Activated B cell treated with CpG ODN at 0.5 μM for 24 hours (primary cell): ENCODE results near the gene PLAC1. TPM values are rescaled to one million over a fixed set of nuclear protein-coding genes. Genes with fewer than 3 reads are reported as not detected.

Experiments
- ATAC-seq: fragments of 200-7000 bp; cut with Tn5 transposase; one replicate; pipeline ENCODE4 v1.10.0; 2021; ENCODE audit warnings: low read depth, mild to moderate bottlenecking, moderate library complexity
- CTCF ChIA-PET: fragments of 350-600 bp; sonication (Branson Sonifier 250); formaldehyde crosslinking; loops from one replicate; lab custom pipeline; 2021; ENCODE audit warnings: antibody characterized with exemption; lab: Charles Lee
- POLR2A ChIA-PET: fragments of 350-600 bp; sonication (Branson Sonifier 250); formaldehyde crosslinking; loops from one replicate; lab custom pipeline; 2021; ENCODE audit warnings: antibody characterized with exemption; lab: Charles Lee
- DNase-seq: peaks from one replicate; pipeline ENCODE4 v3.0.0; 2022
- H3K27ac Mint-ChIP-seq: one replicate; pipeline ENCODE4 v1.8.0; 2020; ENCODE audit warnings: mixed read lengths
- H3K27me3 Mint-ChIP-seq: one replicate; pipeline ENCODE4 v1.8.0; 2021; ENCODE audit warnings: mixed read lengths
- H3K36me3 Mint-ChIP-seq: one replicate; pipeline ENCODE4 v1.8.0; 2021; ENCODE audit warnings: low read depth, mixed read lengths
- H3K4me1 Mint-ChIP-seq: one replicate; pipeline ENCODE4 v1.8.0; 2021; ENCODE audit warnings: mixed read lengths
- H3K4me3 Mint-ChIP-seq: one replicate; pipeline ENCODE4 v1.8.0; 2020; ENCODE audit warnings: mild to moderate bottlenecking, mixed read lengths
- H3K9me3 Mint-ChIP-seq: one replicate; pipeline ENCODE4 v1.8.0; 2020; ENCODE audit warnings: mixed read lengths
- CTCF ChIP-seq: fragments of 200-600 bp; IDR thresholded peaks from one replicate; pipeline ENCODE4 v1.8.0; 2022; ENCODE audit warnings: antibody characterized with exemption, mild to moderate bottlenecking
- intact Hi-C: fragments of 100-400 bp; cut with micrococcal nuclease; formaldehyde crosslinking; loops from one replicate; pipeline ENCODE4 v1.15.1; 2024
- total RNA-seq: library from RNA; stranded (reverse); gene quantifications from 2 replicates; pipeline ENCODE4 v1.2.3, GENCODE V29; 2022

The PLAC1 gene
- total RNA-seq, 1 donor from 2014 or later = not detected

GRCh38 chrX:134628663-134629062 is 29.6 kb downstream of the PLAC1 start:
- no peaks in the 10 kb centered on the region for H3K4me1 Mint-ChIP-seq
- H3K36me3 Mint-ChIP-seq = no peaks in the 10 kb centered on the region
- ChIA-PET CTCF (no interaction called here), POLR2A (no interaction called here)
- H3K27me3 Mint-ChIP-seq = peaks cover 12% of the 10 kb centered on the region
- intact Hi-C loops = no loop called here
- TF ChIP-seq CTCF = no peak
- no peak overlapping the region for H3K4me3 Mint-ChIP-seq
- H3K27ac Mint-ChIP-seq = no peak overlapping the region
- ATAC-seq = no peak
- no peaks in the 10 kb centered on the region for H3K9me3 Mint-ChIP-seq
- no peak for DNase-seq

GRCh38 chrX:134626434-134626833 is 31.8 kb downstream of the PLAC1 start:
- no peaks in the 10 kb centered on the region for H3K4me1 Mint-ChIP-seq
- no peaks in the 10 kb centered on the region for H3K9me3 Mint-ChIP-seq
- peaks cover 2% of the 10 kb centered on the region for H3K27me3 Mint-ChIP-seq
- ChIA-PET POLR2A (no interaction called here), CTCF (no interaction called here)
- H3K36me3 Mint-ChIP-seq = no peaks in the 10 kb centered on the region
- no peak for TF ChIP-seq CTCF
- intact Hi-C loops = no loop called here
- DNase-seq (no peak), ATAC-seq (no peak)
- no peak overlapping the region for H3K4me3 Mint-ChIP-seq
- H3K27ac Mint-ChIP-seq = no peak overlapping the region

- POLR2A ChIA-PET = no interaction called here
- Mint-ChIP-seq H3K4me3 (no peak overlapping the region), H3K4me1 (no peaks in the 10 kb centered on the region), H3K9me3 (no peaks in the 10 kb centered on the region), H3K36me3 (no peaks in the 10 kb centered on the region), H3K27ac (no peak overlapping the region), H3K27me3 (peaks cover 5% of the 10 kb centered on the region)
- no peak for ATAC-seq
- intact Hi-C loops = no loop called here
- no peak for TF ChIP-seq CTCF
- CTCF ChIA-PET = no interaction called here
- no peak for DNase-seq
These were observed 33.0 kb downstream of the PLAC1 start for GRCh38 chrX:134625315-134625718.

- ChIA-PET CTCF (no interaction called here), POLR2A (no interaction called here)
- no peak for DNase-seq
- Mint-ChIP-seq H3K4me3 (no peak overlapping the region), H3K4me1 (no peaks in the 10 kb centered on the region), H3K9me3 (no peaks in the 10 kb centered on the region), H3K36me3 (no peaks in the 10 kb centered on the region), H3K27ac (no peak overlapping the region), H3K27me3 (peaks cover 5% of the 10 kb centered on the region)
- intact Hi-C loops = no loop called here
- ATAC-seq = no peak
- no peak for TF ChIP-seq CTCF
These were observed 34.2 kb downstream of the PLAC1 start for GRCh38 chrX:134624046-134624430.

- DNase-seq (no peak), ATAC-seq (no peak)
- TF ChIP-seq CTCF = no peak
- Mint-ChIP-seq H3K4me1 (no peaks in the 10 kb centered on the region), H3K4me3 (no peak overlapping the region), H3K27me3 (peaks cover 3% of the 10 kb centered on the region), H3K27ac (no peak overlapping the region), H3K36me3 (no peaks in the 10 kb centered on the region), H3K9me3 (no peaks in the 10 kb centered on the region)
- CTCF ChIA-PET = no interaction called here
- POLR2A ChIA-PET = no interaction called here
- intact Hi-C loops = no loop called here
These were observed 34.8 kb downstream of the PLAC1 start for GRCh38 chrX:134623293-134624045.
